Nephron (organoid): ENCODE measurements around the gene GRM2.

ENCODE experiments used
- H3K27ac Mint-ChIP-seq, 3 experiments: 2 replicates each; pipeline ENCODE4 v1.8.0; 2020; ENCODE audit warnings: mixed read lengths in 3 of 3, mild to moderate bottlenecking in 2 of 3, moderate library complexity in 1 of 3
- H3K27me3 Mint-ChIP-seq: 2 replicates; pipeline ENCODE4 v1.8.0; 2021; ENCODE audit warnings: low read depth, mild to moderate bottlenecking, moderate library complexity, mixed read lengths
- H3K36me3 Mint-ChIP-seq: 2 replicates; pipeline ENCODE4 v1.8.0; 2020; ENCODE audit warnings: low read depth, mixed read lengths
- H3K4me1 Mint-ChIP-seq: 2 replicates; pipeline ENCODE4 v1.8.0; 2020; ENCODE audit warnings: mixed read lengths
- H3K4me3 Mint-ChIP-seq, 3 experiments: 2 replicates each; pipeline ENCODE4 v1.8.0; 2020; ENCODE audit warnings: mild to moderate bottlenecking in 3 of 3, mixed read lengths in 3 of 3, moderate library complexity in 2 of 3
- H3K9me3 Mint-ChIP-seq: 2 replicates; pipeline ENCODE4 v1.8.0; 2020; ENCODE audit warnings: mixed read lengths
- CTCF ChIP-seq, 3 experiments: fragments of 200-600 bp; sonication (generic); IDR thresholded peaks; one replicate each; pipeline ENCODE4 v1.5.0; 2021; ENCODE audit warnings: antibody characterized with exemption in 3 of 3; ENCODE audit not compliant: unreplicated experiment in 3 of 3

Gene GRM2

GRCh38 chr3:51678186-51678585 is 28.7 kb upstream of the GRM2 start:
- TF ChIP-seq CTCF (IDR thresholded peaks at IDR 0.05; ENCODE audit: unreplicated experiment in 3 of 3), result no peak
- Mint-ChIP-seq H3K4me1 (peaks cover 17% of the 10 kb centered on the region), H3K36me3 (peaks cover 16% of the 10 kb centered on the region), H3K27me3 (no peaks in the 10 kb centered on the region), H3K27ac (no peak overlapping the region), H3K4me3 (no peak overlapping the region), H3K9me3 (no peaks in the 10 kb centered on the region)

DNA sequence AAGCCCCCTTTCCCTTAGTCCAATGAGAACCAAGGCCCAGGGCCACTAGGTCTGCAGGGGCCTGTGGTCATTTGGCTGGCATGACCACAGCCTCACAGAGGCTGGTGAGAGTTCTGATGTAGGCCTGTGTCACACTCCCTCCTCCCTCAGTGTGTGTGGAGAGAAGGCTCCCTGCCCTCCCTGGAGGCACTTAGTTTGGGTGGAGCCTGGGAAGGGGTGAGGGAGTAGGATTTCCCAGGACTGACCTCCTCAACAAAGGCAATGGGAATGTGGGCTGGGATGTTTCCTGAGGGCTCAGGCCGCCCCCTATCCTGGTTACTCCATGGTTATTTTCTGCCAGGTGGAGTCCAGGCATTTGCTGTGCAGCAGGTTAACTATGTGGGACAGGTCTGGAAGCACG is 28.2 kb upstream of the GRM2 start:
- Mint-ChIP-seq H3K36me3 (peaks cover 16% of the 10 kb centered on the region), H3K9me3 (no peaks in the 10 kb centered on the region), H3K27me3 (no peaks in the 10 kb centered on the region), H3K27ac (no peak overlapping the region), H3K4me1 (peaks cover 12% of the 10 kb centered on the region), H3K4me3 (no peak overlapping the region)
- TF ChIP-seq CTCF (IDR thresholded peaks at IDR 0.05; ENCODE audit: unreplicated experiment in 3 of 3), result no peak

DNA sequence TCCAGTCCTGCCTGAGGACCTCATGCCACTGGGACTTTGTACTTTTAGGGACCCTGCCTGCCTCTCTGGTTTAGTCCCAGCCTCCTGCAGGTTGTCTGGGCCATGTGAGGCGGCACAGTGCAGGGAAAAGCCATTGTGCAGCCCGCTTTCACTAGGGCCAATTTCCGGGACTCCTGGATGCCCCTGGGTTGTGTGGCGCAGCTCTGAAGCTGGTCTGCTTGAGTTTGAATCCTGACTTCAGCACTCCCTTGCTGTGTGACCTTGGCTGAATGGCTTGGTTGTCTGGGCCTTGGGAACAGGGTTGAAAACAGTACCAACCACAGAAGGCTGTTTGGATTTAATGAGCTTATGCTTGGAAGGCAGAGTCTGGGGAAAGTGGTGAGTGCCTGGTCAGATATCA is 27.6 kb upstream of the GRM2 start:
- H3K4me1 Mint-ChIP-seq, result peaks cover 12% of the 10 kb centered on the region
- H3K27me3 Mint-ChIP-seq, result no peaks in the 10 kb centered on the region
- H3K9me3 Mint-ChIP-seq, result no peaks in the 10 kb centered on the region
- H3K36me3 Mint-ChIP-seq, result peaks cover 16% of the 10 kb centered on the region
- no peak overlapping the region for H3K27ac Mint-ChIP-seq
- no peak overlapping the region for H3K4me3 Mint-ChIP-seq
- TF ChIP-seq CTCF (IDR thresholded peaks at IDR 0.05; ENCODE audit: unreplicated experiment in 3 of 3), result no peak

DNA sequence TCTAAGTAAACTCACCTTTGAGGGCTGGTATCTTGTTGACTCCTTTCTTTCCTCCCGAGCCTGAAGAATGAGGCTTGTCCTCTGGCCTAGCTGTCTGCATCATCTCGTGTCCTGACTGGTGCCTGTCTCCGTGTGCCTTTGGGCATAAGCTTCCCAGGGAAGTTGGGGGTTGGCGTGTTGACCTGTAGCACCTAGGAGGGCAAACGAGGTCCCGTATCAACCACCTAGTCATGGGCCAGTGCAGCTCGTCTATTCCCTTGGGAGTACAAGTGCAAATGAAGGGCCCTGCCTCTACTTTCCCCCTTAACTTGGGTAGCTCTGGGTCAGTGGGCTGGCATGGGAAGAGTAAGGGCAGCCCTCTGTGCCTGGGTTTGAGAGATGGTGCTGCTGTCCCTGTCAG is 27.1 kb upstream of the GRM2 start:
- Mint-ChIP-seq H3K36me3 (peaks cover 15% of the 10 kb centered on the region), H3K27me3 (no peaks in the 10 kb centered on the region), H3K9me3 (no peaks in the 10 kb centered on the region), H3K27ac (no peak overlapping the region), H3K4me1 (peaks cover 12% of the 10 kb centered on the region), H3K4me3 (no peak overlapping the region)
- no peak for TF ChIP-seq CTCF (IDR thresholded peaks at IDR 0.05; ENCODE audit: unreplicated experiment in 3 of 3)

GRCh38 chr3:51680196-51680595 is 26.7 kb upstream of the GRM2 start:
- TF ChIP-seq CTCF (IDR thresholded peaks at IDR 0.05; ENCODE audit: unreplicated experiment in 3 of 3), result no peak
- H3K27ac Mint-ChIP-seq, result no peak overlapping the region
- peaks cover 15% of the 10 kb centered on the region for H3K36me3 Mint-ChIP-seq
- peaks cover 14% of the 10 kb centered on the region for H3K4me1 Mint-ChIP-seq
- no peaks in the 10 kb centered on the region for H3K9me3 Mint-ChIP-seq
- H3K27me3 Mint-ChIP-seq, result no peaks in the 10 kb centered on the region
- no peak overlapping the region for H3K4me3 Mint-ChIP-seq

DNA sequence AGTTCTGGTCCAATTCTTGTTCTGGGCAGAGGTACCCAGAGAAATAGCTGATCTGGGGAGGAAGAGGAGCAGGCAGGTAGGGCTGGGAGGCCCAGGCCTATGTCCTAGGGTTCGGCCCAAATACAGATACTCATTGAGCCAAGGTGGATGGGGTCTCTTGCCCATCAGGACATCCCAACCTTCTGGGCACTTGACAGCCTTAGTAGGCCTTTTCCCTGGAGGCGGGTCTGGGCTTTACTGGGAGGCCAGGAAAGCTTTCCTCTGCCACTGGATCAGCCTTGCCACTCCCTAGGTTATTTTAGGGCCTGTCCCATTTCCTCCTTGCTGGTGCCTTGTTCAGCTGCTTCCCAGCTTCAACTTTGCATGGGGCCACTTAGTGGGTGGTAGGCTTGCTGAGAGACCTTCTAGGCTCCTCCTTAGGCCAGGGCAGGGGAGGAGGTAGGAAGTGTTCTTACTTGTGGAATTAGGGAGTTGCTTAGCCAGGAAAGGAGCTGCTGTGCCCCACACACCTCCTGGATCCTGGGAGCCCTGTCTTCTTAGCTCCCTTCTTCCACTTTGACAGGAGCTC is 26.1 kb upstream of the GRM2 start:
- H3K27ac Mint-ChIP-seq, result no peak overlapping the region
- TF ChIP-seq CTCF (IDR thresholded peaks at IDR 0.05; ENCODE audit: unreplicated experiment in 3 of 3), result no peak
- H3K36me3 Mint-ChIP-seq, result peaks cover 17% of the 10 kb centered on the region
- H3K4me3 Mint-ChIP-seq, result no peak overlapping the region
- no peaks in the 10 kb centered on the region for H3K9me3 Mint-ChIP-seq
- no peaks in the 10 kb centered on the region for H3K27me3 Mint-ChIP-seq
- peaks cover 20% of the 10 kb centered on the region for H3K4me1 Mint-ChIP-seq
